Middle frontal gyrus (tissue), 1 donor: ENCODE data around the gene IL22RA1.

ENCODE experiments used
- DNase-seq: peaks from one replicate; pipeline ENCODE4 v3.0.0-alpha.2; 2015; ENCODE audit warnings: low spot score; ENCODE audit errors: extremely low spot score

IL22RA1 gene

GRCh38 chr1:24139222-24139489 lies 3.8 kb downstream of the IL22RA1 start:
- no peak for DNase-seq

GRCh38 chr1:24138476-24139221 lies 4.3 kb downstream of the IL22RA1 start:
- no peak for DNase-seq

GRCh38 chr1:24136956-24137539 lies 5.9 kb downstream of the IL22RA1 start:
- DNase-seq: no peak

GRCh38 chr1:24134376-24134775 lies 8.6 kb downstream of the IL22RA1 start:
- no peak for DNase-seq

GRCh38 chr1:24133819-24134218 lies 9.1 kb downstream of the IL22RA1 start:
- DNase-seq: no peak

- no peak for DNase-seq
Measured at GRCh38 chr1:24130385-24130784, 12.6 kb downstream of the IL22RA1 start.

GRCh38 chr1:24127801-24128363 lies 15.1 kb downstream of the IL22RA1 start:
- DNase-seq: no peak

- no peak for DNase-seq
Measured at GRCh38 chr1:24127134-24127800, 15.7 kb downstream of the IL22RA1 start.

GRCh38 chr1:24126672-24127023 lies 16.3 kb downstream of the IL22RA1 start:
- DNase-seq: no peak

- DNase-seq: no peak
Measured at GRCh38 chr1:24126018-24126671, 16.8 kb downstream of the IL22RA1 start.

- DNase-seq: no peak
Measured at GRCh38 chr1:24125456-24125855, 17.5 kb downstream of the IL22RA1 start.

- no peak for DNase-seq
Measured at GRCh38 chr1:24124980-24125379, 18.0 kb downstream of the IL22RA1 start.

- DNase-seq: no peak
Measured at GRCh38 chr1:24123611-24124010, 19.3 kb downstream of the IL22RA1 start.

- no peak for DNase-seq
Measured at GRCh38 chr1:24122776-24123175, 20.2 kb downstream of the IL22RA1 start.

- DNase-seq: no peak
Measured at GRCh38 chr1:24121406-24121805, 21.5 kb downstream of the IL22RA1 start.

- no peak for DNase-seq
Measured at GRCh38 chr1:24120965-24121364, 22.0 kb downstream of the IL22RA1 start.

- DNase-seq: no peak
Measured at GRCh38 chr1:24119859-24120756, 22.8 kb downstream of the IL22RA1 start.

GRCh38 chr1:24119489-24119858 lies 23.5 kb downstream of the IL22RA1 start:
- DNase-seq: no peak

GRCh38 chr1:24118410-24119242 lies 24.3 kb downstream of the IL22RA1 start:
- DNase-seq: no peak

- DNase-seq: no peak
Measured at GRCh38 chr1:24117722-24118409, 25.1 kb downstream of the IL22RA1 start.
